ENCODE measurements around the gene CDCA7L. TPM values are rescaled to one million over a fixed set of nuclear protein-coding genes. Genes with fewer than 3 reads are reported as not detected.

CDCA7L gene
- total RNA-seq: 1 to 10 TPM in 3 of 4 donors, under 1 TPM in 1; 0.88 to 6.7 (median 1.8) TPM

- Histone ChIP-seq H3K4me3 (peak within 1 kb of the TSS; percentile 63 to 76 (median 72)), H3K27ac (peak within 1 kb of the TSS; percentile 31 to 80 (median 63)), H3K27me3 (no peaks in the 10 kb centered on the region), H3K9me3 (no peaks in the 10 kb centered on the region), H3K36me3 (no peaks in the 10 kb centered on the region), H3K4me1 (no peaks in the 10 kb centered on the region)
- no peak for DNase-seq
- TF ChIP-seq CTCF (IDR thresholded peaks at IDR 0.05 in 4 of 5, conservative IDR thresholded peaks at IDR 0.05 in 1 of 5): no peak
- TF ChIP-seq POLR2A (IDR thresholded peaks at IDR 0.05): peak in 1 of 2 donors; percentile 19
- ATAC-seq: peak; percentile 73 to 74
- intact Hi-C loops (cut with DNase I; ENCODE audit: low total_unique reads): no loop called here
- in situ Hi-C loops (cut with MboI; ENCODE audit: low sequenced_read_pairs in 4 of 4): no loop called here
Observed at GRCh38 chr7:21945454-21946221, at the start of gene CDCA7L. TSS of gene CDCA7L (minus strand) at chr7:21945899. CDS start at chr7:21945804, 95 bp downstream.

GRCh38 chr7:21986096-21986495 is 40.4 kb upstream of the CDCA7L start:
- TF ChIP-seq POLR2A (IDR thresholded peaks at IDR 0.05) (no peak), CTCF (IDR thresholded peaks at IDR 0.05 in 4 of 5, conservative IDR thresholded peaks at IDR 0.05 in 1 of 5) (no peak)
- H3K36me3 ChIP-seq: no peaks in the 10 kb centered on the region
- intact Hi-C loops (cut with DNase I; ENCODE audit: low total_unique reads): no loop called here

GRCh38 chr7:21984042-21984441 is 38.3 kb upstream of the CDCA7L start:
- H3K27me3 ChIP-seq: no peaks in the 10 kb centered on the region
- in situ Hi-C loops (cut with MboI; ENCODE audit: low sequenced_read_pairs in 4 of 4): no loop called here
- no peak for ATAC-seq
- no peak overlapping the region for H3K27ac ChIP-seq
- no peak overlapping the region for H3K4me3 ChIP-seq
- no peaks in the 10 kb centered on the region for H3K36me3 ChIP-seq
- no peaks in the 10 kb centered on the region for H3K9me3 ChIP-seq
- no peak for TF ChIP-seq POLR2A (IDR thresholded peaks at IDR 0.05)
- no peak for TF ChIP-seq CTCF (IDR thresholded peaks at IDR 0.05 in 4 of 5, conservative IDR thresholded peaks at IDR 0.05 in 1 of 5)
- intact Hi-C loops (cut with DNase I; ENCODE audit: low total_unique reads): no loop called here
- H3K4me1 ChIP-seq: no peaks in the 10 kb centered on the region
- DNase-seq: no peak

More at GRCh38 chr7:21986096-21986495, 40.4 kb upstream of the CDCA7L start:
- no peaks in the 10 kb centered on the region for H3K27me3 ChIP-seq
- no peaks in the 10 kb centered on the region for H3K4me1 ChIP-seq
- in situ Hi-C loops (cut with MboI; ENCODE audit: low sequenced_read_pairs in 4 of 4): no loop called here
- H3K4me3 ChIP-seq: no peak overlapping the region
- DNase-seq: no peak
- ATAC-seq: no peak
- no peak overlapping the region for H3K27ac ChIP-seq
- H3K9me3 ChIP-seq: no peaks in the 10 kb centered on the region

- H3K4me1 ChIP-seq: no peaks in the 10 kb centered on the region
- intact Hi-C loops (cut with DNase I; ENCODE audit: low total_unique reads): no loop called here
- no peaks in the 10 kb centered on the region for H3K36me3 ChIP-seq
- H3K9me3 ChIP-seq: no peaks in the 10 kb centered on the region
- no peak for ATAC-seq
- in situ Hi-C loops (cut with MboI; ENCODE audit: low sequenced_read_pairs in 4 of 4): no loop called here
- no peak overlapping the region for H3K27ac ChIP-seq
- no peak overlapping the region for H3K4me3 ChIP-seq
- H3K27me3 ChIP-seq: no peaks in the 10 kb centered on the region
- DNase-seq: no peak
- TF ChIP-seq CTCF (IDR thresholded peaks at IDR 0.05 in 4 of 5, conservative IDR thresholded peaks at IDR 0.05 in 1 of 5) (no peak), POLR2A (IDR thresholded peaks at IDR 0.05) (no peak)
Observed at GRCh38 chr7:21983056-21983455, 37.4 kb upstream of the CDCA7L start.

Data from gastrocnemius medialis (tissue), 4 donors.